ENCODE data around the gene C1QTNF6.

DNA sequence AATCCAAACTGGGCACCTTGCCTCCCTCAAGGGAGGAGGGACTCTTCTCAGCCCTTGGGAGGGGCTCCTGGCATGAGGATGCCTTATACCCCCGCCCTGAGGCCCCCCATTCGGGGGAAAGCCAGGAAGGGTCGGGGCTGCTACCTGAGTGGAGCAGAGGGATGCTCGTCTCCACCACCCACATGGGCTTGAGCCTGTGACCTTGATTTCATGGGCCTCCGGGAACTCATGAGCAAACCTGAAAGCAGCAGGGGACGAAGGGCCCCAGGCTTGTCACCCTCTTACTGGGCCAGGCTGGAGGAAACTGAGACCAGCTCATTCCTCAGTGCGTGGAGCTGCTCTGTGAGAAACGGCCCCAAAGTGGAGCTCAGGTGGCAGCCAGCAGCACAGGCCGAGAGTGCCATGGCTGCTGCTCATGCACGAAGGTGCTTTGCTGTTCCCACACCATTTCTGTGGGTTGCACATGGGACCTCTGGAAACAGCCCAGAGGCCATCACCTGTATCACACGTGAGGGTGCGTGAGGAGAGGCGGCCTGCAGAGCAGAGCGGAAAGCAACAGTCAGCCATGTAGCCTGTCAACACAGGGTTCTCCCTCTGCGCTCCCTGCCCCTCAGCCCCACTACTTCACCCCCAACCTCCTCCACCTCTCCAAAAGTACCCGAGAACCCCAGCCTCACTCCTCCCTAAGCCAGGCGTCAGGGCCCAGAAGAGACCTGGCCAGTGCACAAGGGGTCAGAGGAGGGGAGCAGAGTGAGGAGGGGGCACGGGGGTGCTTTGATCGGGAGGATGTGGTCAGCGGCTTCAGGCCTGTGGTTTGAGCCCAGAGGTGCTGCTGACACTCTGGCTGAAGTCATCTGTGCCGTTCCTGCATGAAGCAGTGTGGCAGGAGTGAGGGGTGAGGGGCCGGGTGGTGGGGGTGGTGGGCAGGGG, 24.2 kb downstream of the C1QTNF6 start:
- TF ChIP-seq, protein P1, sequence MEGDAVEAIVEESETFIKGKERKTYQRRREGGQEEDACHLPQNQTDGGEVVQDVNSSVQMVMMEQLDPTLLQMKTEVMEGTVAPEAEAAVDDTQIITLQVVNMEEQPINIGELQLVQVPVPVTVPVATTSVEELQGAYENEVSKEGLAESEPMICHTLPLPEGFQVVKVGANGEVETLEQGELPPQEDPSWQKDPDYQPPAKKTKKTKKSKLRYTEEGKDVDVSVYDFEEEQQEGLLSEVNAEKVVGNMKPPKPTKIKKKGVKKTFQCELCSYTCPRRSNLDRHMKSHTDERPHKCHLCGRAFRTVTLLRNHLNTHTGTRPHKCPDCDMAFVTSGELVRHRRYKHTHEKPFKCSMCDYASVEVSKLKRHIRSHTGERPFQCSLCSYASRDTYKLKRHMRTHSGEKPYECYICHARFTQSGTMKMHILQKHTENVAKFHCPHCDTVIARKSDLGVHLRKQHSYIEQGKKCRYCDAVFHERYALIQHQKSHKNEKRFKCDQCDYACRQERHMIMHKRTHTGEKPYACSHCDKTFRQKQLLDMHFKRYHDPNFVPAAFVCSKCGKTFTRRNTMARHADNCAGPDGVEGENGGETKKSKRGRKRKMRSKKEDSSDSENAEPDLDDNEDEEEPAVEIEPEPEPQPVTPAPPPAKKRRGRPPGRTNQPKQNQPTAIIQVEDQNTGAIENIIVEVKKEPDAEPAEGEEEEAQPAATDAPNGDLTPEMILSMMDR (IDR thresholded peaks at IDR 0.05): no peak
- TF ChIP-seq ZFX (IDR thresholded peaks at IDR 0.05; ENCODE audit: borderline replicate concordance): no peak

Data from 22Rv1 (cell line).